AML-193 (cell line): Measurements from ENCODE around the gene HSPB9.
"Not testable (repeated sequence)": the region's sequence is repeated elsewhere in the genome, so short reads cannot be mapped to it uniquely, and the experiment has no call there.

Experiments used
- DNase-seq, 2 experiments: peaks; one replicate each; lab custom pipeline; 2025; lab: John Stamatoyannopoulos, UW

Gene HSPB9

GRCh38 chr17:42143138-42143537, 20.5 kb downstream of the HSPB9 start:
- not testable (repeated sequence) for DNase-seq

GRCh38 chr17:42146911-42147607, 24.5 kb downstream of the HSPB9 start:
- no peak for DNase-seq

GRCh38 chr17:42153919-42154742, 31.5 kb downstream of the HSPB9 start:
- peak; percentile 54 to 65 for DNase-seq

- DNase-seq = no peak
Measured at GRCh38 chr17:42155614-42156045, 33.0 kb downstream of the HSPB9 start.

GRCh38 chr17:42159796-42160530, 37.4 kb downstream of the HSPB9 start:
- no peak for DNase-seq

- DNase-seq = no peak
Measured at GRCh38 chr17:42160531-42160910, 37.9 kb downstream of the HSPB9 start.

- no peak for DNase-seq
Measured at GRCh38 chr17:42163113-42163512, 40.5 kb downstream of the HSPB9 start.

GRCh38 chr17:42163696-42164407, 41.2 kb downstream of the HSPB9 start:
- no peak for DNase-seq

GRCh38 chr17:42165751-42166150, 43.1 kb downstream of the HSPB9 start:
- no peak for DNase-seq

GRCh38 chr17:42166196-42166763, 43.7 kb downstream of the HSPB9 start:
- no peak for DNase-seq

- no peak for DNase-seq
Measured at GRCh38 chr17:42167807-42168206, 45.2 kb downstream of the HSPB9 start.

- no peak for DNase-seq
Measured at GRCh38 chr17:42169351-42169750, 46.7 kb downstream of the HSPB9 start.

GRCh38 chr17:42171831-42172230, 49.2 kb downstream of the HSPB9 start:
- no peak for DNase-seq
